ENCODE results near the gene DNAH11. TPM values are rescaled to one million over a fixed set of nuclear protein-coding genes. Genes with fewer than 3 reads are reported as not detected.

The DNAH11 gene
- total and polyA plus RNA-seq, 2 of the 4 experiments (the other 2 are of a cell fraction): not detected

DNA sequence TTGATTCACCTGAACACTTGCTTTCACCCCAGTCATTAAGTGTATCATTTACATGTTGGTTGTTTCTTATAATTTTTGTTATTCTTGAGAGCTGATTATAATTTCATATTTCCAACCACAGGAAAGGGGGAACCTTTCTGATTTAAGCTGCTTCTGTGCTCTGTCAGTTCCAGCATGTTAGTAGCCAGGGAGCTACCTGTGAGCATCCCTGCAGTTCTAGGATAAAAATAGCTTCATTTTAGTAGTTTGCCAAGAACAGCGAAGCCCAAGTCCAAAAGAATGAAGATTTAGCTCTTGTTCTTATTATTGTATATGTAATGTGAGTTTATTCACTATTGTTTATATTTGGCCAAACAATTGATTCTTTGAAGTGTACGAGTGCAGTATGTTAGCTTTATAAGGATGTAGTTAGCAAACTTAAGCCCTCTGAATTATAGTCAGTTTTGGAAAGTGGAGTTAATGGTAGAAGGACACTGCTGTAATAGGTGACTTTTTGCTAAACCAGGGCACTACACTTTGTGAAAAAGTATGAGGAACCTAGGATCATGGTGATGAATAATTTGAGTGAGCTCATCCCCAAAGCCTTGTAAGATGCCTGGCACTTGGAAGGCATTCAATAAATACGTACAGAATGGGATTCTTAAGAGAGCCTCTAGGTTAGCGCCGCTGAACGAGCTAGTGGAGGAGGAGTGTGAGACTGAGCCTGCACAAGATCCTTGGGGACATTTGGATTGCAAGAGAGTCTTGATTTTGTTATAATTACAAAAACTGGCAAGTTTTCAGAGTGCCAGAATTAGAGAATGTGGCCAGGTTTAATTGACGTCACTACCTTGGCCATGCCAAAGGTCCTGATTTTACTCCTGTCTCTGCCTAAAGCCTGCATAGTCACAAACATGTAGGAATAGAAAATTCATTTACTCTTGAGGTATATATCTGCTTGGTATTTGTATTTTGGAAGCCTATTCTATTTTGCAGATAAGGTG is 29.8 kb downstream of the DNAH11 start:
- dilution Hi-C loops (cut with HindIII; ENCODE audit: low sequenced_read_pairs, unreplicated experiment): no loop called here
- ChIA-PET CTCF (no interaction called here), POLR2A (ENCODE audit: unreplicated experiment) (no interaction called here)
- no peaks in the 10 kb centered on the region for H3K4me1 ChIP-seq (ENCODE audit: control insufficient read depth, insufficient read depth, low read length)
- H2BK15ac ChIP-seq (ENCODE audit: low read depth, low read length): no peak overlapping the region
- H3K4ac ChIP-seq (ENCODE audit: low read depth, low read length): no peak overlapping the region
- H4K8ac ChIP-seq (ENCODE audit: low read depth in 2 of 2, low read length in 2 of 2): no peak overlapping the region
- BruUV-seq (replicated peaks): no TSS peak
- H4K5ac ChIP-seq (ENCODE audit: low read depth, low read length): no peak overlapping the region
- no peak overlapping the region for H2BK5ac ChIP-seq (ENCODE audit: low read depth, low read length, poor library complexity, severe bottlenecking)
- no peaks in the 10 kb centered on the region for H4K20me1 ChIP-seq (ENCODE audit: insufficient read depth, low read length)
- H3K18ac ChIP-seq (ENCODE audit: low read depth, low read length): no peak overlapping the region
- no peak overlapping the region for H2BK120ac ChIP-seq (ENCODE audit: low read depth, low read length)
- H2AFZ ChIP-seq (replicated peaks; ENCODE audit: low read length, poor library complexity): no peak overlapping the region
- no peak overlapping the region for H3K27ac ChIP-seq (ENCODE audit: insufficient read depth, low read length)
- in situ Hi-C loops (cut with MboI; ENCODE audit: low sequenced_read_pairs): no loop called here
- H4K91ac ChIP-seq (ENCODE audit: insufficient read depth, low read depth, low read length): no peak overlapping the region
- H3K4me3 ChIP-seq (ENCODE audit: insufficient read depth, low read depth, low read length): no peak overlapping the region
- no peaks in the 10 kb centered on the region for H3K79me1 ChIP-seq (ENCODE audit: low read depth in 1 of 2, low read length in 2 of 2)
- no peaks in the 10 kb centered on the region for H3K36me3 ChIP-seq (ENCODE audit: control insufficient read depth, insufficient read depth, low read length)
- 72% methylated on average over 2 of the region's 7 CpGs; no CpG with 5 or more reads in 1 of the 2 experiments for WGBS, 2 experiments (ENCODE audit: extremely low coverage in 2 of 2, insufficient read length in 1 of 2)
- H3K27me3 ChIP-seq (ENCODE audit: control insufficient read depth, insufficient read depth, low read length): no peaks in the 10 kb centered on the region
- no peak overlapping the region for H3K14ac ChIP-seq (replicated peaks; ENCODE audit: low read depth, low read length)
- H2AK9ac ChIP-seq (replicated peaks; ENCODE audit: low read depth, low read length, poor library complexity): no peak overlapping the region
- no peaks in the 10 kb centered on the region for H3K9me1 ChIP-seq (ENCODE audit: insufficient read depth, low read length)
- no peak overlapping the region for H3K9ac ChIP-seq (ENCODE audit: low read depth, low read length)
- H3K4me2 ChIP-seq (ENCODE audit: low read depth, low read length): no peak overlapping the region
- no peak overlapping the region for H3K23ac ChIP-seq (ENCODE audit: low read depth, low read length)
- intact Hi-C loops (cut with micrococcal nuclease): no loop called here
- H3K56ac ChIP-seq (ENCODE audit: extremely low read depth, insufficient read depth, low read length): no peak overlapping the region
- no peak overlapping the region for H2AK5ac ChIP-seq (ENCODE audit: low read depth, low read length)
- DNase-seq: no peak
- ATAC-seq (ENCODE audit: low read depth): no peak
- H2BK20ac ChIP-seq (ENCODE audit: low read depth, low read length): no peak overlapping the region
- no peak for TF ChIP-seq CTCF (conservative IDR thresholded peaks at IDR 0.05; ENCODE audit: low read depth, low read length)
- TF ChIP-seq MAZ (IDR thresholded peaks at IDR 0.05; ENCODE audit: borderline replicate concordance, low read depth, low read length): no peak
- TF ChIP-seq, protein P1, sequence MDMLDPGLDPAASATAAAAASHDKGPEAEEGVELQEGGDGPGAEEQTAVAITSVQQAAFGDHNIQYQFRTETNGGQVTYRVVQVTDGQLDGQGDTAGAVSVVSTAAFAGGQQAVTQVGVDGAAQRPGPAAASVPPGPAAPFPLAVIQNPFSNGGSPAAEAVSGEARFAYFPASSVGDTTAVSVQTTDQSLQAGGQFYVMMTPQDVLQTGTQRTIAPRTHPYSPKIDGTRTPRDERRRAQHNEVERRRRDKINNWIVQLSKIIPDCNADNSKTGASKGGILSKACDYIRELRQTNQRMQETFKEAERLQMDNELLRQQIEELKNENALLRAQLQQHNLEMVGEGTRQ (IDR thresholded peaks at IDR 0.05; ENCODE audit: low read depth, low read length): no peak
- no peak for TF ChIP-seq NFE2L2 (IDR thresholded peaks at IDR 0.05; ENCODE audit: low read depth, low read length)
- TF ChIP-seq RAD21 (IDR thresholded peaks at IDR 0.05; ENCODE audit: low read length): no peak
- no peak for TF ChIP-seq RCOR1 (IDR thresholded peaks at IDR 0.05; ENCODE audit: insufficient replicate concordance, low read length)
- no peak for TF ChIP-seq BHLHE40 (IDR thresholded peaks at IDR 0.05; ENCODE audit: low read depth, low read length)
- TF ChIP-seq POLR2A (IDR thresholded peaks at IDR 0.05; ENCODE audit: low read depth, low read length): no peak
- H3K9me3 ChIP-seq (ENCODE audit: control insufficient read depth, insufficient read depth, low read length): no peaks in the 10 kb centered on the region; the same call in 1 of the 2 replicates

Data from IMR-90 (cell line).